AG09319 (cell line): ENCODE measurements around the gene COL8A2.

Experiments used
- DNase-seq: peaks from one replicate; pipeline ENCODE4 v3.0.0-alpha.2; 2010; ENCODE audit warnings: low read depth; ENCODE audit errors: extremely low read depth
- TF ChIP-seq, protein P1 (sequence below): IDR thresholded peaks from 2 replicates; pipeline ENCODE4 v1.5.1; 2011; ENCODE audit warnings: low read depth, mild to moderate bottlenecking, inconsistent platforms, low read length, moderate library complexity

Gene COL8A2

GRCh38 chr1:36135330-36135667, 10.3 kb upstream of the COL8A2 start:
- TF ChIP-seq, protein P1, sequence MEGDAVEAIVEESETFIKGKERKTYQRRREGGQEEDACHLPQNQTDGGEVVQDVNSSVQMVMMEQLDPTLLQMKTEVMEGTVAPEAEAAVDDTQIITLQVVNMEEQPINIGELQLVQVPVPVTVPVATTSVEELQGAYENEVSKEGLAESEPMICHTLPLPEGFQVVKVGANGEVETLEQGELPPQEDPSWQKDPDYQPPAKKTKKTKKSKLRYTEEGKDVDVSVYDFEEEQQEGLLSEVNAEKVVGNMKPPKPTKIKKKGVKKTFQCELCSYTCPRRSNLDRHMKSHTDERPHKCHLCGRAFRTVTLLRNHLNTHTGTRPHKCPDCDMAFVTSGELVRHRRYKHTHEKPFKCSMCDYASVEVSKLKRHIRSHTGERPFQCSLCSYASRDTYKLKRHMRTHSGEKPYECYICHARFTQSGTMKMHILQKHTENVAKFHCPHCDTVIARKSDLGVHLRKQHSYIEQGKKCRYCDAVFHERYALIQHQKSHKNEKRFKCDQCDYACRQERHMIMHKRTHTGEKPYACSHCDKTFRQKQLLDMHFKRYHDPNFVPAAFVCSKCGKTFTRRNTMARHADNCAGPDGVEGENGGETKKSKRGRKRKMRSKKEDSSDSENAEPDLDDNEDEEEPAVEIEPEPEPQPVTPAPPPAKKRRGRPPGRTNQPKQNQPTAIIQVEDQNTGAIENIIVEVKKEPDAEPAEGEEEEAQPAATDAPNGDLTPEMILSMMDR, result no peak

GRCh38 chr1:36134505-36135329, 9.7 kb upstream of the COL8A2 start:
- no peak for DNase-seq
- TF ChIP-seq, protein P1, result peak; percentile 72

More at GRCh38 chr1:36135330-36135667, 10.3 kb upstream of the COL8A2 start:
- DNase-seq, result no peak

DNA sequence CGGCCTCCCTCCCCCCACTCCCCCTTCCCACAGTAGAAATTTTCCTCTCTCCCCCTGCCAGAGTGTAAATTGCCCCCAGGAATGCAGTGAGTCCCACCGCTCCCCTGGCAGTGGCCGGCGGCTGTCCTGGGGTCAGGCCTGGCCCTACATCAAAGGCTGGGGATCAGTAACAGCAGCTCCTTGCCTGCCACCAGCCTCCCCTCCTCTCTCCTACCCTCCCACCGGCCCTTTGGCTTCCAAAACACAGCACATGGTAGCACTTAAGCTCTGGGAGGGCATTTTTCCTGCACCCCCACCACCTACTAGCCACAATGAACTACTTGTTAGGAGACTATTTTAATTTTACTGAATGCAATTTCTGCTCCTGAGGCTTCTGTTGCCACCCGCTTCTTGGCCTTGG, 9.0 kb upstream of the COL8A2 start:
- TF ChIP-seq, protein P1, result no peak
- DNase-seq, result no peak

GRCh38 chr1:36133484-36133883, 8.5 kb upstream of the COL8A2 start:
- TF ChIP-seq, protein P1, result no peak

DNA sequence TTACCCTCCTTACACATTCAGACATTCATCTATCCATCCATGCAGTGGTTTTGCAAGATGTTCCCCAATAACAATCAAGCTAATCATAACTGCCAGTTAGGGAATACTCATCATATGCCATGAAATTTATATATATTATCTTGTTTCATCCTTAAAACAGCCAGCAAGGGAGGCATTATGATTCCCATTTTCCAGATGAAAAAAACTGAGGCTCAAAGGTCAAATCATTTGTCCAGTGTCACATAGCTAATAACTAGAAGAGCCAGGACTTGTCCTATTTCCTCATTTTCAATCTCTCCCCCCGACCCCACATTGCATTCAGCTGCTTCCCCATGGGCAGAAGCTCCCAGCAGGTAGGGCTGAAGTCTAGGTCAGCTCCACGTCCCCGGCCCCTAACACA, 7.0 kb upstream of the COL8A2 start:
- no peak for DNase-seq

More at GRCh38 chr1:36133484-36133883, 8.5 kb upstream of the COL8A2 start:
- DNase-seq, result peak; percentile 91

DNA sequence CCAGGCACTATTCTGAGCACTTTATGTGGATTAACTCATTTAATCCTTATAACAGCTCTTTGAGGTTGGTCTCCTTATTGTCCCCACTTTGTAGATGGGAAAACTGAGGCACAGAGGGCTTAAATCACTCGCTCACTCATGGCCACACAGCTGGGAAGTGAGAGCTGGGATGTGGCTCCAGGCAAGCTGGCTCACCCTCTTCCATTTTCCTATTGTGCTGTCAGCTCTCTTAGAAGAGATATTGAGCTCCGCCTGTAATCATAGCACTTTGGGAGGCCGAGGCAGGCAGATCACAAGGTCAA, 3.8 kb upstream of the COL8A2 start:
- TF ChIP-seq, protein P1, result no peak
- DNase-seq, result no peak

More for the DNA sequence above, 7.0 kb upstream of the COL8A2 start:
- TF ChIP-seq, protein P1, result no peak

DNA sequence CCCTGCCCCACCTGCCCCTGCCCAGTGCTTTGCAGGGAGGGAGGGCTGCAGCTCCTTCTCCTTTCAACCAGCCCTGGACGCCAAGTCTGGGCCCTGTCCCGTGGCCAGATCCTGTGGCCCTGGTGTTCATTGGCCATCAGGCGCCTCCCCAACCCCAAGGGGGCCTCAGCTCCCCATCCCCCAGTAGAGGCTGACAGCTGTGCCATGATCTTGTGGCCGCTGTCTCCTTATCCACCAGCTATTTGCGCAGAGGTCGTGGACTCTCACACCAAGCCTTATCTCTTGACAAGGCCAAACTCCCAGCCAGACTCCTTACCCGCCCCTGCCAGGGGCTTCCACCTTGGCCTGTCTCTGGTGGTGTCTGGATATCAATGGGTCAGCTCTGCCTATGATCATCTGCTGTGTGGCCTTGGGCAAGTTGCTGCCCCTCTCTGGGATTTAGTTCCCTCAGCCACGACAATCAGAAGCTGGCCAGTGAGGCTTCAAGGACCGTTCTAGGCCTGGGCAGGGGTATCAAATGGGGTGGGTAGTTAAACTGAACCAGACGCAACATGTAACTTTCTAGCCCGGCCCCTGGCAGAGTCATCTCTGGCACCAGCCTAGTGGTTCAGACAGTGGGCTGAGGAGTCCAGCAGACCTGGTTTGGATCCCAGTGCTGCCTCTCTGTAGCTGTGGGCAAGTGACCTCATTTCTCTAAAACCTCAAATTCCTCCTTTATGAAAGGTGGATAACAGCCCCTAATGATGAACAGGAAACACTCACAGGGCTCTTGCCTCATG, 3.3 kb upstream of the COL8A2 start:
- TF ChIP-seq, protein P1, result no peak
- no peak for DNase-seq
